Effector memory CD4-positive, alpha-beta T cell (primary cell): Measurements from ENCODE around the gene UROS.

Experiments used
- DNase-seq, 3 donors: peaks; one replicate each; pipeline ENCODE4 v3.0.0-alpha.2; 2020
- H3K27ac ChIP-seq: 2 replicates; pipeline ENCODE4 v1.7.0; 2013; ENCODE audit warnings: mild to moderate bottlenecking, low read length, moderate library complexity; ENCODE audit not compliant: insufficient read depth, poor library complexity, severe bottlenecking
- H3K27me3 ChIP-seq: replicated peaks from 2 replicates; pipeline ENCODE4 v1.7.0; 2013; ENCODE audit warnings: mild to moderate bottlenecking, low read length; ENCODE audit not compliant: insufficient read depth, control insufficient read depth, poor library complexity, severe bottlenecking
- H3K36me3 ChIP-seq: 2 replicates; pipeline ENCODE4 v1.7.0; 2013; ENCODE audit warnings: mild to moderate bottlenecking, low read length, moderate library complexity; ENCODE audit not compliant: control insufficient read depth, insufficient read depth
- H3K4me1 ChIP-seq: 2 replicates; pipeline ENCODE4 v1.7.0; 2013; ENCODE audit warnings: low read length, mild to moderate bottlenecking; ENCODE audit not compliant: control insufficient read depth, insufficient read depth, poor library complexity, severe bottlenecking
- H3K4me3 ChIP-seq: 2 replicates; pipeline ENCODE4 v1.7.0; 2013; ENCODE audit warnings: low read length, low read depth, mild to moderate bottlenecking; ENCODE audit not compliant: insufficient read depth, poor library complexity, severe bottlenecking
- H3K9me3 ChIP-seq: 2 replicates; pipeline ENCODE4 v1.7.0; 2013; ENCODE audit warnings: mild to moderate bottlenecking, low read length, moderate library complexity; ENCODE audit not compliant: control insufficient read depth

The UROS gene

GRCh38 chr10:125811251-125811650, 11.8 kb downstream of the UROS start:
- no peak for DNase-seq
- H3K27ac ChIP-seq, result no peak overlapping the region
- no peaks in the 10 kb centered on the region for H3K4me1 ChIP-seq
- no peak overlapping the region for H3K4me3 ChIP-seq
- no peaks in the 10 kb centered on the region for H3K9me3 ChIP-seq
- H3K36me3 ChIP-seq, result peaks cover 43% of the 10 kb centered on the region
- no peaks in the 10 kb centered on the region for H3K27me3 ChIP-seq

DNA sequence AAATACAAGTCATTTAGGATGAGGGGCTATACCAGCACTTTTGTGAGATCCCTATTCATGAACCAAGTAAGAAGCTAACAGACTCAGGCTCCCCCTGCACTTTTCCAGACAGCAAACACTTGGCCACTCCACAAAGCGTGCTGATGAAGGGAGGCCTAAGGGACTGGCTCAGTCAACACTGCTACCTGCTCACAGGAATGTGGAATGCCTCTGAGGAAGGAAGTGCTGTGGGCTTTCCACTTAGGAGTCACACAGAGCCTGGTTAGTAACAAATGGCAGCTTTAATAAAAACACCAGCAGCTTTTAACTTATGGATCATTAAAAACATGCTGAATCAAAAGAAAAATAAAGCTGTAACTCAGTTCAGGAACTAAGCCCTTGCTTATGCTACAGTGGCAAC, 15.0 kb downstream of the UROS start:
- Histone ChIP-seq H3K36me3 (peaks cover 30% of the 10 kb centered on the region), H3K27ac (no peak overlapping the region), H3K4me1 (no peaks in the 10 kb centered on the region), H3K9me3 (no peaks in the 10 kb centered on the region), H3K4me3 (no peak overlapping the region), H3K27me3 (no peaks in the 10 kb centered on the region)
- no peak for DNase-seq

DNA sequence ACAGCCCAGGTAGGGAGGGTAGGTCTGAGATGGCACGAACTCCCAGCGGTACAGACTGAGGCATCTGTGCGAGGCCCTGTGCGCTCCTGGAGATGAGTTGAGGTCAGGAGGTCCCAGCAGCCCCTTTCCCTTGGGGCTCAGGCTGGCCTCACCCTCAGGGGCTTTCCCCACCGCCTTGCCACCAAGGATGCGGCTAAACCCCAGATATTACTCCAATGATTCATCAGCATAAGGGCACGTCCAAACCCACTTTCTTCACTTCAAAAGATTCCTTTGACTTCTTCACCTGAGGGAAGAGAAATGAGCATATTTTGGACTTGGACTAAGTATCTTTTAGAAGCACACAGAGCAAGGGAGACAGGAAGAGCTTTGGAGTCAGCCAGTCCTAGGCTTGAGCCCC, 20.3 kb downstream of the UROS start:
- no peak for DNase-seq
- Histone ChIP-seq H3K27me3 (no peaks in the 10 kb centered on the region), H3K36me3 (peaks cover 29% of the 10 kb centered on the region), H3K27ac (no peak overlapping the region), H3K4me3 (no peak overlapping the region), H3K9me3 (no peaks in the 10 kb centered on the region), H3K4me1 (no peaks in the 10 kb centered on the region)

DNA sequence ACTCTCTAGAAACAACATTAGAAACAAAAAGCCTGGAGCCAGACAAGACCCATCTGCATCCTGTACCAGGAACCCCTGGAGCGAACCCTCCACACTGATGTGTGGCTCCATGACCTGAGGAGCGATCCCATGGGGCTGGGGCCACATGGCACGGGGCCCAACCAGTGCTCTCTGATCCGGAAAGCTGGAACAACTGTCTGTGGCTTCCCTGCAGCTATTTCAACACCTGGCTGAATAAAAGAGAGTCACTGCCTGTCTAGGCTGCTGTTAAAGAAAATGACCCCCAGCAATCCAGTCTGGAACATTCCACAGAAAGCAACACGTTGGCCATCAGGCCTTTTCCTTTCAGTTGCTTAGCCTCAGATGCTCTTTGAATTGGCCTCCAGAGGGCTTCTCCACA, 20.9 kb downstream of the UROS start:
- H3K4me3 ChIP-seq, result no peak overlapping the region
- H3K27me3 ChIP-seq, result no peaks in the 10 kb centered on the region
- no peak overlapping the region for H3K27ac ChIP-seq
- peaks cover 33% of the 10 kb centered on the region for H3K36me3 ChIP-seq
- H3K9me3 ChIP-seq, result no peaks in the 10 kb centered on the region
- DNase-seq, result no peak
- H3K4me1 ChIP-seq, result no peaks in the 10 kb centered on the region

- no peak for DNase-seq
- Histone ChIP-seq H3K9me3 (no peaks in the 10 kb centered on the region), H3K36me3 (peaks cover 27% of the 10 kb centered on the region), H3K27me3 (no peaks in the 10 kb centered on the region), H3K4me1 (no peaks in the 10 kb centered on the region), H3K4me3 (no peak overlapping the region), H3K27ac (no peak overlapping the region)
Measured at GRCh38 chr10:125801574-125801973, 21.5 kb downstream of the UROS start.

GRCh38 chr10:125799451-125800182, 23.4 kb downstream of the UROS start:
- H3K4me3 ChIP-seq, result no peak overlapping the region
- H3K36me3 ChIP-seq, result peaks cover 28% of the 10 kb centered on the region
- H3K27me3 ChIP-seq, result no peaks in the 10 kb centered on the region
- no peak overlapping the region for H3K27ac ChIP-seq
- H3K9me3 ChIP-seq, result no peaks in the 10 kb centered on the region
- no peaks in the 10 kb centered on the region for H3K4me1 ChIP-seq
- no peak for DNase-seq

DNA sequence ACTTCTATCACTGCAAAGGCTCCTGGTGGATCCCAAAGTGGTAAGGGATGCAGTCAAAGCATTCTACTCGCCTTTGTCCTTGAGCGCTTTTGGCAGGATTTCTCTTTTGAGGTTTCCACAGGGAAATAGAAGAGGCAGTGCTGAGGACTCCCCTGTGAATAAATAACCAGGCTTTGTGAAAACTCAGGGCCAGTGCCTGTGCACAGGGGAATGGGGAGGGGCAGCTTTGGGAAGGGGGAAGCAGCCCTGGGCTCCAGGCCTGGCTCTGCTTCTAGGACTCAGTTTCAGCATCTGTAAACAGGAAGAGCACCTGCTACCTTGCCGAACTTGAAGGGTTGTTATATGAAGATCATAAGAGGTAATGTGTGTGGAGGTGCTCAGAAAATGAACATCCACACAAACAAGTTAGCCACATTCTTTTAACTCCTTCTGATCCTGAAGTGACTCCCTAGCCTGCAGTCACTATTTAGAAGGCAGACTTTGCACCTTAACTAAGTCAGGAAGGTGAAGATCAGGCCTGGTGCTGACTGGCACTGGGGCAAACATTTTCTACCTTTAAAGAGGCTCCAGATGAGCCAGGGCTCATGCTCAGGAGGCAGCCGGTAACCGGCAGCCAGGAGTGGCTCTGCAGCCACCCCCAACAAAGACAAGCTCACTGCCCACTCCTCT, 24.9 kb downstream of the UROS start:
- no peak for DNase-seq
- Histone ChIP-seq H3K4me1 (no peaks in the 10 kb centered on the region), H3K27ac (no peak overlapping the region), H3K4me3 (no peak overlapping the region), H3K27me3 (no peaks in the 10 kb centered on the region), H3K36me3 (peaks cover 28% of the 10 kb centered on the region), H3K9me3 (no peaks in the 10 kb centered on the region)

GRCh38 chr10:125797424-125797823, 25.6 kb downstream of the UROS start:
- Histone ChIP-seq H3K36me3 (peaks cover 33% of the 10 kb centered on the region), H3K27me3 (no peaks in the 10 kb centered on the region), H3K4me1 (no peaks in the 10 kb centered on the region), H3K9me3 (no peaks in the 10 kb centered on the region), H3K27ac (no peak overlapping the region), H3K4me3 (no peak overlapping the region)
- DNase-seq, result no peak

DNA sequence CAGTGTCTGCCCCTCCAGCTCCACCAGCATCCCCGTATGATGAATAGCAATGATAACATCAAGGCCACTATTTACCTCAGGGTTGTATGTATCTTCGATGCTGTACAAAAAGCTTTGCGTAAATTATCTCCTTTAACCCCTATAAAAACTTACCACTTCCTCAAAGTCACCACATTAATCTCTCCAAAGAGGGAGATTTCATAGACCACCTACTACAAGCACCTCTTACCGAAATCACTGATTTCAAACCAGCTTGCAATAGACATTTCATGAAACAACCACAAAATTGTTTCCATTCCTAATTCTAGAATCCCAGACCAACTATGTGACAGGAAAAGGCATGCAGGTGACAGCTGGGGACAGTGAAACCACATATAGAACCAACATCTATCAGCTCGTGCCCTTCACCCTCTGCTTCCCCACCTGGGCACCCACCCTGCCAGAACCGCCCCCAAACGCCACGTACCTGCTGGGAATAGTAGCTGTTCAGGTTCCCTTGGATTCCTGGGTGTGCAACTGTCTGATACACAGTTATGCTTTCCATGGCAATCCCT, 27.3 kb downstream of the UROS start:
- no peak overlapping the region for H3K27ac ChIP-seq
- no peaks in the 10 kb centered on the region for H3K9me3 ChIP-seq
- H3K4me1 ChIP-seq, result no peaks in the 10 kb centered on the region
- no peak overlapping the region for H3K4me3 ChIP-seq
- DNase-seq, result no peak
- H3K27me3 ChIP-seq, result no peaks in the 10 kb centered on the region
- peaks cover 33% of the 10 kb centered on the region for H3K36me3 ChIP-seq

DNA sequence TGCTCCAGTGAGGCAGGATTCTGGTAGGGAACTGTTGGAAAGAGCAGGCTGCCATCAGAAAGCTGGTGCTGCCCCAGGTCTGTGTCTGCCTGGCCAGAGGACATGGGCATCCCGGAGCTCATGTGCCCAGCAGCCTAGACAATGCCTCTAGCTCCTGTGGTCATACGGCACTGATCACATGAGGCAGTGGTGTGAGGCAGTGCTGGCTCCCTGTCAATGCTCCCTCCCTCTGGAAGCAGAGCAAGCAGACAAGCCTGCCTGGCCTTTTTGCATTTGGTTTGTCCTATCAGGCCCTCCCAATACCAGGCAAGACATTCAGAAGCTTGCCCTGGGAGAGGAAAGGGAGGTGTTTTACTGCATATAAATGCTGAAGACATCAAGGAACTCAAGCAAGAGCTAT, 27.9 kb downstream of the UROS start:
- Histone ChIP-seq H3K27me3 (no peaks in the 10 kb centered on the region), H3K4me1 (no peaks in the 10 kb centered on the region), H3K9me3 (no peaks in the 10 kb centered on the region), H3K36me3 (peaks cover 33% of the 10 kb centered on the region), H3K27ac (no peak overlapping the region), H3K4me3 (no peak overlapping the region)
- DNase-seq, result no peak
